DMS53 (cell line): ENCODE results near the gene WDR7.
A peak's percentile ranks its signal among the peaks of the same experiment; 100 is the strongest.

ENCODE experiments used
- DNase-seq: peaks from one replicate; lab custom pipeline; 2025; lab: John Stamatoyannopoulos, UW

WDR7 gene

GRCh38 chr18:56650944-56651770 lies at the start of gene WDR7:
TSS of gene WDR7 (plus strand) at chr18:56651359. CDS start at chr18:56672516, 21,157 bp downstream.
- DNase-seq = peak; percentile 100

- no peak for DNase-seq
Measured at GRCh38 chr18:56606618-56607017, 44.5 kb upstream of the WDR7 start.

- no peak for DNase-seq
Measured at GRCh38 chr18:56615738-56616520, 35.2 kb upstream of the WDR7 start.

- no peak for DNase-seq
Measured at GRCh38 chr18:56627991-56628390, 23.2 kb upstream of the WDR7 start.

GRCh38 chr18:56632070-56633022 lies 18.8 kb upstream of the WDR7 start:
- DNase-seq = no peak

- no peak for DNase-seq
Measured at GRCh38 chr18:56635007-56635406, 16.2 kb upstream of the WDR7 start.

GRCh38 chr18:56637176-56637575 lies 14.0 kb upstream of the WDR7 start:
- peak; percentile 52 for DNase-seq

- no peak for DNase-seq
Measured at GRCh38 chr18:56637711-56638231, 13.4 kb upstream of the WDR7 start.

- peak; percentile 100 for DNase-seq
Measured at GRCh38 chr18:56638232-56639103, 12.7 kb upstream of the WDR7 start, which contains the start of gene TXNL1. TSS of gene TXNL1 (minus strand) at chr18:56638592. CDS start at chr18:56638440, 152 bp downstream.

- DNase-seq = peak; percentile 70
Measured at GRCh38 chr18:56639104-56639381, 12.1 kb upstream of the WDR7 start.

GRCh38 chr18:56639571-56639970 lies 11.6 kb upstream of the WDR7 start:
- no peak for DNase-seq

- peak; percentile 87 for DNase-seq
Measured at GRCh38 chr18:56641714-56642337, 9.3 kb upstream of the WDR7 start.

GRCh38 chr18:56643381-56643780 lies 7.8 kb upstream of the WDR7 start:
- no peak for DNase-seq

GRCh38 chr18:56645415-56646016 lies 5.6 kb upstream of the WDR7 start:
- peak; percentile 81 for DNase-seq

- no peak for DNase-seq
Measured at GRCh38 chr18:56647071-56647470, 4.1 kb upstream of the WDR7 start.

- no peak for DNase-seq
Measured at GRCh38 chr18:56647951-56648893, 2.9 kb upstream of the WDR7 start.

GRCh38 chr18:56649996-56650395 lies 1.2 kb upstream of the WDR7 start:
- peak; percentile 37 for DNase-seq

- peak; percentile 49 for DNase-seq
Measured at GRCh38 chr18:56651771-56652092, 573 bp downstream of the WDR7 start.

GRCh38 chr18:56652802-56653201 lies 1.6 kb downstream of the WDR7 start:
- DNase-seq = no peak
